Effector memory CD4-positive, alpha-beta T cell (primary cell): Measurements from ENCODE around the gene CGA.

Source experiments
- DNase-seq, 3 donors: peaks; one replicate each; pipeline ENCODE4 v3.0.0-alpha.2; 2020
- H3K27ac ChIP-seq: 2 replicates; pipeline ENCODE4 v1.7.0; 2013; ENCODE audit warnings: mild to moderate bottlenecking, low read length, moderate library complexity; ENCODE audit not compliant: insufficient read depth, poor library complexity, severe bottlenecking
- H3K27me3 ChIP-seq: replicated peaks from 2 replicates; pipeline ENCODE4 v1.7.0; 2013; ENCODE audit warnings: mild to moderate bottlenecking, low read length; ENCODE audit not compliant: insufficient read depth, control insufficient read depth, poor library complexity, severe bottlenecking
- H3K36me3 ChIP-seq: 2 replicates; pipeline ENCODE4 v1.7.0; 2013; ENCODE audit warnings: mild to moderate bottlenecking, low read length, moderate library complexity; ENCODE audit not compliant: control insufficient read depth, insufficient read depth
- H3K4me1 ChIP-seq: 2 replicates; pipeline ENCODE4 v1.7.0; 2013; ENCODE audit warnings: low read length, mild to moderate bottlenecking; ENCODE audit not compliant: control insufficient read depth, insufficient read depth, poor library complexity, severe bottlenecking
- H3K4me3 ChIP-seq: 2 replicates; pipeline ENCODE4 v1.7.0; 2013; ENCODE audit warnings: low read length, low read depth, mild to moderate bottlenecking; ENCODE audit not compliant: insufficient read depth, poor library complexity, severe bottlenecking
- H3K9me3 ChIP-seq: 2 replicates; pipeline ENCODE4 v1.7.0; 2013; ENCODE audit warnings: mild to moderate bottlenecking, low read length, moderate library complexity; ENCODE audit not compliant: control insufficient read depth

Gene CGA

DNA sequence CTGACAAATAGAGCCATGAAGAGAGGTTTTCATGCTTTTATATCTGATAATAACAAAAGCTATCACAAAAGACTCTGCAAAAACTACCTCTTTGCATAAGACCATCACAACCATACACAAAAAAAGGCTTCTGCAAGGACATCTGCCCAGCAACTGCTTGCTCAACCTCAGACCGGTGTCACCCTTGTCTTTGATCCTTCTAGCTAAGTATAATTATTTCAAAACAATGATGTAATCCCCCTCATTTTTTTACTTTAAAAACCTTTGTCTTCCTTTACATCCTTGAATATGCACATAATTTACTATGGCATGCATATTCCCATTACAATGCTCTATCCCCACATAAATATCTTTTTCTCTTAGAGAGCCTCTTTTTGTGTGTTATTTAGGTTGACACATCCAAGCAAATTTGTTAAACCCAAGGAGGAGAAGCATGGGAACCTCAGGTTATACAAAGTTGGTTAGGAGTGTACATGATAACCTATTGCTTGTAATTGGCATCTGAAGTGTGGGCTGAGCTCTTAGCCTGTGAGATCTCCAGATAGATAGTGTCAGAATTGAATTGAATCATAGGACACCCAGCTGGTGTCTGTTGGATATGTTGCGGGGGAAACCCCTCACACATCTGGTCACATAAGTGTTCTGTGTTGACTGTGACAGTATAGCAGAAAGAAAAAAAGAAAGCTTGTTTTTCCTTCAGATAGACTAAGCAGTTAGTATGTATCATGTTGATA is 20.7 kb upstream of the CGA start:
- H3K4me1 ChIP-seq = no peaks in the 10 kb centered on the region
- H3K4me3 ChIP-seq = no peak overlapping the region
- no peaks in the 10 kb centered on the region for H3K27me3 ChIP-seq
- H3K36me3 ChIP-seq = no peaks in the 10 kb centered on the region
- DNase-seq = no peak
- H3K27ac ChIP-seq = no peak overlapping the region
- no peaks in the 10 kb centered on the region for H3K9me3 ChIP-seq

- Histone ChIP-seq H3K36me3 (no peaks in the 10 kb centered on the region), H3K4me1 (no peaks in the 10 kb centered on the region), H3K27me3 (no peaks in the 10 kb centered on the region), H3K4me3 (no peak overlapping the region), H3K27ac (no peak overlapping the region), H3K9me3 (no peaks in the 10 kb centered on the region)
- DNase-seq = no peak
These were observed 15.7 kb upstream of the CGA start for GRCh38 chr6:87110636-87111035.

DNA sequence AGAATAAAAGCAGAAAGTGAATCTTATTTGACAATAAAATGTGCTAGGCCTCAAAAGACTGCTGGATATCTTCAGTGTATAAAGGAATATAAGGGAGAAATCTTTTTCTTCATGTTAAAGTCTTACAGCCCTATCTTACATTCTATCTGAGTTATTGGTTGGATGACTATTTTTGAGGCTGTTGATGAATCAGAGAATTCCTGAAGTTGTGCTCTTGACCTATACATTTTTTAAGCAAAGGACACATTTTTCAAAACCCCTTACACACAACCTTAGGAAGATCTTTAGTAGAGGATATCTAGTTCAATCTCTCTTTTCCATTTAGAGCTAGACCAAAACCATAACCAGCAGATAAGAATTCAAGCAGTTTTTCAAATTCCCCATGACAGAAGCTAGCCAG is 10.9 kb upstream of the CGA start:
- Histone ChIP-seq H3K4me1 (no peaks in the 10 kb centered on the region), H3K4me3 (no peak overlapping the region), H3K36me3 (no peaks in the 10 kb centered on the region), H3K27ac (no peak overlapping the region), H3K27me3 (no peaks in the 10 kb centered on the region), H3K9me3 (no peaks in the 10 kb centered on the region)
- DNase-seq = no peak

DNA sequence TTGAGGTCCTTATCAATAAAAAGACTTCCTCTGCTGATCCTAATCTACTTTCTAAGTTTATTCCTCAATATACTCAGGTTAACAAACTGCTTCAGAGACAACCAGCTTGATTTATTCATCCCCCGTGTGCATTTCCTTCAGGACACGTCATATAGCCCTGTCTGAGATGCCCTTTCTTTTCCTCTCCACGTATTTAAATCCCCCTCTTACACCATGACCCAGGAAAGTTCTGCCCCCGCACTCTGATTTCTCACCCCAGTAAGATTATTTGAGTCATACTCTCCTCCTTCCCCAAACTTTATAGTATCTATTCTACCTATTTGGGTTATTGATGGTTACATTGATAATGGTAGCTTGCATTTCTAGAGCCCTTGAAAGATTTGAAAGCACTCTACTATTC is 9.8 kb upstream of the CGA start:
- Histone ChIP-seq H3K36me3 (no peaks in the 10 kb centered on the region), H3K4me1 (no peaks in the 10 kb centered on the region), H3K9me3 (no peaks in the 10 kb centered on the region), H3K27ac (no peak overlapping the region), H3K27me3 (no peaks in the 10 kb centered on the region), H3K4me3 (no peak overlapping the region)
- no peak for DNase-seq

DNA sequence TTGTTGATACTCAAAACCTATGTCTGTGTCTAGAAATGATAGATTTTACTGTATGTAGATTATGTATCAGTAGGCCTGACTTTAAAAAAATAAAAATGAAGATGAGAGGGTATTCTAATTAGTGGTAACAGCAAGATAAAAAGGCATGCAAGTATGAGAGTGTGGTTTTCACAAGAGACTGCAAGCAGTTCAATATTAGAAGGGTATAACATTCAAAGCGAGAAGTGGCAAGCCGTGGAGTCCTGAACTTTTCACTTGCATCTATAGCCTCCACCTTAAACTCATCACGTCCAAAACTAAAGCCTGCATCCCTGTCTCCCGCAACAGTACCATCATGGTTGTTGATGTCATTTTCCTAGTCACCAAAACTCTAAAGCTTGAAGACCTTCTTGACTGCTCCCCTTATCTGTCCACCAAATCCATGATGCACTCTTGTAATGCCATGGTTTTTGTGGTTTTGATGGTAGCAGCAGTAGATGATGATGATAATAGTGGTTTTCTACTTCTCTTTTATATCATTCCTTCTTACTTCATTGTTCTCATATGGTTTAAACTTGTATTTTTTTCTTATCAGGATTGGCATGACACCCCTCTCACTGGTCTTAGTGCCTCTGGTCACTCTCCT is 9.2 kb upstream of the CGA start:
- no peak for DNase-seq
- Histone ChIP-seq H3K4me1 (no peaks in the 10 kb centered on the region), H3K36me3 (no peaks in the 10 kb centered on the region), H3K27ac (no peak overlapping the region), H3K27me3 (no peaks in the 10 kb centered on the region), H3K4me3 (no peak overlapping the region), H3K9me3 (no peaks in the 10 kb centered on the region)

GRCh38 chr6:87102151-87102621 is 7.3 kb upstream of the CGA start:
- Histone ChIP-seq H3K36me3 (no peaks in the 10 kb centered on the region), H3K9me3 (no peaks in the 10 kb centered on the region), H3K27ac (no peak overlapping the region), H3K27me3 (no peaks in the 10 kb centered on the region), H3K4me1 (no peaks in the 10 kb centered on the region), H3K4me3 (no peak overlapping the region)
- DNase-seq = no peak

GRCh38 chr6:87101067-87101466 is 6.2 kb upstream of the CGA start:
- Histone ChIP-seq H3K27me3 (peaks cover 3% of the 10 kb centered on the region), H3K36me3 (no peaks in the 10 kb centered on the region), H3K27ac (no peak overlapping the region), H3K9me3 (no peaks in the 10 kb centered on the region), H3K4me3 (no peak overlapping the region), H3K4me1 (no peaks in the 10 kb centered on the region)
- no peak for DNase-seq

DNA sequence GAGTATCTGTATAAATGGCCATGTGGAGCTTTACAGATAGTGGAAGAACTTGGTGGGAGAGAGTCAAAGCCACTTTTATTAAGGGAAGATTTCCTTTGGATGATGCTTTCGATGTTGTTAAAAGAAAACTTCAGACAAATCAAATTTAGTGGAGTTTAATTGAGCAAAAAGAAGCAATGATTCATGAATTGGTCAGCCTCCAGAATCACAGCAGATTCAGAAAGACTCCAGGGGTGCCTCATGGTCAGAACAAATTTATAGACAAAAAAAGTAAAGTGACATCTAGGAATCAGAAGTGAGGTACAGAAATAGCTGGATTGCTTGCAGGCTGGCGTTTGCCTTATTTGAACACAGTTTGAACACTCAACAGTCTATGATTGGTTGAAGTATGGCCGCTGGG is 5.3 kb upstream of the CGA start:
- Histone ChIP-seq H3K4me1 (no peaks in the 10 kb centered on the region), H3K27me3 (peaks cover 3% of the 10 kb centered on the region), H3K36me3 (no peaks in the 10 kb centered on the region), H3K9me3 (no peaks in the 10 kb centered on the region), H3K27ac (no peak overlapping the region), H3K4me3 (no peak overlapping the region)
- no peak for DNase-seq

DNA sequence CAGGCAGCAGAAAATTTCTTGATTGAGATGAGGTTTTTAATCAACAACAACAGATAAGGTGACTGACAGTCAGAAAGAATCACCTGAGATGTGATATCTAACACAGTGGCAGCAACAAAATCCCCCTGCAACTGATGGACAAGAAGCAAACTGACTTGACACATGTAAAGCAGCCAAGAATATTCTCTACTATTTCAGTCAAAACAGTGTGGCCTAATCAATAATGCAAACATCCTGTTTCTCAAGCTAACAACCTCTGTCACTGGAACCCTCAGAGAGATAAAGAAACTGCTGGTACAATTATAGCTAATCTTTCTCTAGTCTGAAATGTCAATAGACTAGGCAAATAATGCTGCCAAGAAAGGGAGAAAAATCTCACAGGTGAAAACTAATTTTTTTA is 4.6 kb upstream of the CGA start:
- no peak overlapping the region for H3K27ac ChIP-seq
- peaks cover 3% of the 10 kb centered on the region for H3K27me3 ChIP-seq
- H3K36me3 ChIP-seq = no peaks in the 10 kb centered on the region
- DNase-seq = no peak
- no peaks in the 10 kb centered on the region for H3K4me1 ChIP-seq
- no peak overlapping the region for H3K4me3 ChIP-seq
- H3K9me3 ChIP-seq = no peaks in the 10 kb centered on the region

GRCh38 chr6:87094576-87094975 is 330 bp downstream of the CGA start:
- no peaks in the 10 kb centered on the region for H3K9me3 ChIP-seq
- no peak overlapping the region for H3K4me3 ChIP-seq
- no peaks in the 10 kb centered on the region for H3K36me3 ChIP-seq
- H3K27me3 ChIP-seq = peaks cover 3% of the 10 kb centered on the region
- no peaks in the 10 kb centered on the region for H3K4me1 ChIP-seq
- DNase-seq = no peak
- H3K27ac ChIP-seq = no peak overlapping the region
